ENCODE measurements around the gene TP53RK. TPM values are rescaled to one million over a fixed set of nuclear protein-coding genes. Genes with fewer than 3 reads are reported as not detected.

TP53RK gene
- total and polyA plus RNA-seq, 2 of the 13 experiments (the other 11 are each of a cell fraction or from before 2014, with no cell fraction given), result 12.9 to 25.5 TPM

DNA sequence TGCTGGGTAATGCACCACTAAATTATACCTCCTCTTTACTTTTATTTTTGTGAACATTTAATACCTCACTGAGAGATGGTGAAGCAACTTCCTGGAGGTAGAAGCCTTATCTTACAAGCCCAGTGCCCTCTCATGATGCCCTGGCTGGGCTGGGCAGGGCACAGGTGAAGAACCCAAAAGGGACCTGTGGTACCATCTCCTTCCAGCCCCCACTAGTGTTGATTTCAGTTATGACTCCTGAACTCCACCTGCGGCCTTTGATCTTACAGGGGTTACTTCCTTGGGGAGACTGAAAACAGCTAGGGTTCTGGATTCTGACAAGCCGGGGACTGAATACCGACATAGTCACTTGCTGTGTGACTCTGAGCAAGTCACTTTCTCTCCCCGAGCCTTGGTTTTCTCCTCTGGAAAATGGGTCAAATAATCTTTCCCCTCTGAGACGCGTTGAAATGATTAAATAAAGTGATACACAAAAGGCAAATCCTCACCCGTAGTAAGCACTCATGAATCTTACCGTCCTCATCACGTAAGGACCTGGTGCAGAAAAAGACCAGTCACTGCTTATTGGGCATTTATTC is 39.2 kb downstream of the TP53RK start (continued):
- TF ChIP-seq, protein P1, sequence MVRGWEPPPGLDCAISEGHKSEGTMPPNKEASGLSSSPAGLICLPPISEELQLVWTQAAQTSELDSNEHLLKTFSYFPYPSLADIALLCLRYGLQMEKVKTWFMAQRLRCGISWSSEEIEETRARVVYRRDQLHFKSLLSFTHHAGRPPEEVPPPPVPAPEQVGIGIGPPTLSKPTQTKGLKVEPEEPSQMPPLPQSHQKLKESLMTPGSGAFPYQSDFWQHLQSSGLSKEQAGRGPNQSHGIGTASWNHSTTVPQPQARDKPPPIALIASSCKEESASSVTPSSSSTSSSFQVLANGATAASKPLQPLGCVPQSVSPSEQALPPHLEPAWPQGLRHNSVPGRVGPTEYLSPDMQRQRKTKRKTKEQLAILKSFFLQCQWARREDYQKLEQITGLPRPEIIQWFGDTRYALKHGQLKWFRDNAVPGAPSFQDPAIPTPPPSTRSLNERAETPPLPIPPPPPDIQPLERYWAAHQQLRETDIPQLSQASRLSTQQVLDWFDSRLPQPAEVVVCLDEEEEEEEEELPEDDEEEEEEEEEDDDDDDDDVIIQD (CRISPR knock-in tag; IDR thresholded peaks at IDR 0.05; ENCODE audit: low read depth), result no peak
- no peak for TF ChIP-seq DPF2 (CRISPR knock-in tag; IDR thresholded peaks at IDR 0.05; ENCODE audit: borderline replicate concordance, low read depth)
- TF ChIP-seq POLR2A (IDR thresholded peaks at IDR 0.05; ENCODE audit: insufficient read depth in 1 of 2, low read depth in 2 of 2, low read length in 2 of 2), result no peak
- TF ChIP-seq CBX5 (CRISPR knock-in tag; IDR thresholded peaks at IDR 0.05; ENCODE audit: borderline replicate concordance), result no peak
- TF ChIP-seq CHD2 (IDR thresholded peaks at IDR 0.05; ENCODE audit: low read depth, low read length), result no peak
- TF ChIP-seq, protein P2, sequence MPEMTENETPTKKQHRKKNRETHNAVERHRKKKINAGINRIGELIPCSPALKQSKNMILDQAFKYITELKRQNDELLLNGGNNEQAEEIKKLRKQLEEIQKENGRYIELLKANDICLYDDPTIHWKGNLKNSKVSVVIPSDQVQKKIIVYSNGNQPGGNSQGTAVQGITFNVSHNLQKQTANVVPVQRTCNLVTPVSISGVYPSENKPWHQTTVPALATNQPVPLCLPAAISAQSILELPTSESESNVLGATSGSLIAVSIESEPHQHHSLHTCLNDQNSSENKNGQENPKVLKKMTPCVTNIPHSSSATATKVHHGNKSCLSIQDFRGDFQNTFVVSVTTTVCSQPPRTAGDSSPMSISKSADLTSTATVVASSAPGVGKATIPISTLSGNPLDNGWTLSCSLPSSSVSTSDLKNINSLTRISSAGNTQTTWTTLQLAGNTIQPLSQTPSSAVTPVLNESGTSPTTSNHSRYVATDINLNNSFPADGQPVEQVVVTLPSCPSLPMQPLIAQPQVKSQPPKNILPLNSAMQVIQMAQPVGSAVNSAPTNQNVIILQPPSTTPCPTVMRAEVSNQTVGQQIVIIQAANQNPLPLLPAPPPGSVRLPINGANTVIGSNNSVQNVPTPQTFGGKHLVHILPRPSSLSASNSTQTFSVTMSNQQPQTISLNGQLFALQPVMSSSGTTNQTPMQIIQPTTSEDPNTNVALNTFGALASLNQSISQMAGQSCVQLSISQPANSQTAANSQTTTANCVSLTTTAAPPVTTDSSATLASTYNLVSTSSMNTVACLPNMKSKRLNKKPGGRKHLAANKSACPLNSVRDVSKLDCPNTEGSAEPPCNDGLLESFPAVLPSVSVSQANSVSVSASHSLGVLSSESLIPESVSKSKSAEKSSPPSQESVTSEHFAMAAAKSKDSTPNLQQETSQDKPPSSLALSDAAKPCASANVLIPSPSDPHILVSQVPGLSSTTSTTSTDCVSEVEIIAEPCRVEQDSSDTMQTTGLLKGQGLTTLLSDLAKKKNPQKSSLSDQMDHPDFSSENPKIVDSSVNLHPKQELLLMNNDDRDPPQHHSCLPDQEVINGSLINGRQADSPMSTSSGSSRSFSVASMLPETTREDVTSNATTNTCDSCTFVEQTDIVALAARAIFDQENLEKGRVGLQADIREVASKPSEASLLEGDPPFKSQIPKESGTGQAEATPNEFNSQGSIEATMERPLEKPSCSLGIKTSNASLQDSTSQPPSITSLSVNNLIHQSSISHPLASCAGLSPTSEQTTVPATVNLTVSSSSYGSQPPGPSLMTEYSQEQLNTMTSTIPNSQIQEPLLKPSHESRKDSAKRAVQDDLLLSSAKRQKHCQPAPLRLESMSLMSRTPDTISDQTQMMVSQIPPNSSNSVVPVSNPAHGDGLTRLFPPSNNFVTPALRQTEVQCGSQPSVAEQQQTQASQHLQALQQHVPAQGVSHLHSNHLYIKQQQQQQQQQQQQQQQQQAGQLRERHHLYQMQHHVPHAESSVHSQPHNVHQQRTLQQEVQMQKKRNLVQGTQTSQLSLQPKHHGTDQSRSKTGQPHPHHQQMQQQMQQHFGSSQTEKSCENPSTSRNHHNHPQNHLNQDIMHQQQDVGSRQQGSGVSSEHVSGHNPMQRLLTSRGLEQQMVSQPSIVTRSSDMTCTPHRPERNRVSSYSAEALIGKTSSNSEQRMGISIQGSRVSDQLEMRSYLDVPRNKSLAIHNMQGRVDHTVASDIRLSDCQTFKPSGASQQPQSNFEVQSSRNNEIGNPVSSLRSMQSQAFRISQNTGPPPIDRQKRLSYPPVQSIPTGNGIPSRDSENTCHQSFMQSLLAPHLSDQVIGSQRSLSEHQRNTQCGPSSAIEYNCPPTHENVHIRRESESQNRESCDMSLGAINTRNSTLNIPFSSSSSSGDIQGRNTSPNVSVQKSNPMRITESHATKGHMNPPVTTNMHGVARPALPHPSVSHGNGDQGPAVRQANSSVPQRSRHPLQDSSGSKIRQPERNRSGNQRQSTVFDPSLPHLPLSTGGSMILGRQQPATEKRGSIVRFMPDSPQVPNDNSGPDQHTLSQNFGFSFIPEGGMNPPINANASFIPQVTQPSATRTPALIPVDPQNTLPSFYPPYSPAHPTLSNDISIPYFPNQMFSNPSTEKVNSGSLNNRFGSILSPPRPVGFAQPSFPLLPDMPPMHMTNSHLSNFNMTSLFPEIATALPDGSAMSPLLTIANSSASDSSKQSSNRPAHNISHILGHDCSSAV (CRISPR knock-in tag; IDR thresholded peaks at IDR 0.05; ENCODE audit: borderline replicate concordance), result no peak
- TF ChIP-seq, protein P3, sequence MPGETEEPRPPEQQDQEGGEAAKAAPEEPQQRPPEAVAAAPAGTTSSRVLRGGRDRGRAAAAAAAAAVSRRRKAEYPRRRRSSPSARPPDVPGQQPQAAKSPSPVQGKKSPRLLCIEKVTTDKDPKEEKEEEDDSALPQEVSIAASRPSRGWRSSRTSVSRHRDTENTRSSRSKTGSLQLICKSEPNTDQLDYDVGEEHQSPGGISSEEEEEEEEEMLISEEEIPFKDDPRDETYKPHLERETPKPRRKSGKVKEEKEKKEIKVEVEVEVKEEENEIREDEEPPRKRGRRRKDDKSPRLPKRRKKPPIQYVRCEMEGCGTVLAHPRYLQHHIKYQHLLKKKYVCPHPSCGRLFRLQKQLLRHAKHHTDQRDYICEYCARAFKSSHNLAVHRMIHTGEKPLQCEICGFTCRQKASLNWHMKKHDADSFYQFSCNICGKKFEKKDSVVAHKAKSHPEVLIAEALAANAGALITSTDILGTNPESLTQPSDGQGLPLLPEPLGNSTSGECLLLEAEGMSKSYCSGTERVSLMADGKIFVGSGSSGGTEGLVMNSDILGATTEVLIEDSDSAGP (CRISPR knock-in tag; IDR thresholded peaks at IDR 0.05; ENCODE audit: borderline replicate concordance), result no peak
- TF ChIP-seq ZC3H4 (CRISPR knock-in tag; IDR thresholded peaks at IDR 0.05; ENCODE audit: borderline replicate concordance), result no peak
- TF ChIP-seq, protein P4, sequence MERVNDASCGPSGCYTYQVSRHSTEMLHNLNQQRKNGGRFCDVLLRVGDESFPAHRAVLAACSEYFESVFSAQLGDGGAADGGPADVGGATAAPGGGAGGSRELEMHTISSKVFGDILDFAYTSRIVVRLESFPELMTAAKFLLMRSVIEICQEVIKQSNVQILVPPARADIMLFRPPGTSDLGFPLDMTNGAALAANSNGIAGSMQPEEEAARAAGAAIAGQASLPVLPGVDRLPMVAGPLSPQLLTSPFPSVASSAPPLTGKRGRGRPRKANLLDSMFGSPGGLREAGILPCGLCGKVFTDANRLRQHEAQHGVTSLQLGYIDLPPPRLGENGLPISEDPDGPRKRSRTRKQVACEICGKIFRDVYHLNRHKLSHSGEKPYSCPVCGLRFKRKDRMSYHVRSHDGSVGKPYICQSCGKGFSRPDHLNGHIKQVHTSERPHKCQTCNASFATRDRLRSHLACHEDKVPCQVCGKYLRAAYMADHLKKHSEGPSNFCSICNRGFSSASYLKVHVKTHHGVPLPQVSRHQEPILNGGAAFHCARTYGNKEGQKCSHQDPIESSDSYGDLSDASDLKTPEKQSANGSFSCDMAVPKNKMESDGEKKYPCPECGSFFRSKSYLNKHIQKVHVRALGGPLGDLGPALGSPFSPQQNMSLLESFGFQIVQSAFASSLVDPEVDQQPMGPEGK (CRISPR knock-in tag; IDR thresholded peaks at IDR 0.05), result peak; percentile 52
- TF ChIP-seq MAFF (IDR thresholded peaks at IDR 0.05; ENCODE audit: low read depth, low read length), result no peak
- TF ChIP-seq CAMTA2 (CRISPR knock-in tag; IDR thresholded peaks at IDR 0.05; ENCODE audit: borderline replicate concordance), result no peak
- TF ChIP-seq, protein P5, sequence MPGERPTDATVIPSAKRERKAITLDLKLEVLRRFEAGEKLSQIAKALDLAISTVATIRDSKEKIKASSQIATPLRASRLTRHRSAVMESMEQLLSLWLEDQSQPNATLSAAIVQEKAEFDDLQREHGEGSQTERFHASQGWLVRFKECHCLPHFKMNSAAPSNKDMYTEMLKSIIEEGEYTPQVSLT (CRISPR knock-in tag; IDR thresholded peaks at IDR 0.05; ENCODE audit: borderline replicate concordance, low read depth), result no peak

Measured in HepG2 (cell line).